Keratinocyte (primary cell): ENCODE results near the gene PTPRT.

Source experiments
- CTCF ChIP-seq, 3 experiments: IDR thresholded peaks in 1 of 3; conservative IDR thresholded peaks in 1 of 3; optimal IDR thresholded peaks in 1 of 3; 2 replicates in 2 of 3; 3 replicates in 1 of 3; pipeline versions ENCODE3 to v1.5.1; 2011; ENCODE audit warnings: low read length in 3 of 3, mild to moderate bottlenecking in 3 of 3, moderate library complexity in 2 of 3, control low read depth in 1 of 3, inconsistent platforms in 1 of 3; ENCODE audit not compliant: insufficient read depth in 2 of 3; ENCODE audit errors: extremely low read depth in 1 of 3
- EZH2 ChIP-seq: IDR thresholded peaks from one replicate; pipeline ENCODE4 v1.6.1; 2012; ENCODE audit warnings: inconsistent platforms, mild to moderate bottlenecking, low read length, moderate library complexity

- TF ChIP-seq CTCF (optimal IDR thresholded peaks at IDR 0.05 in 1 of 3, IDR thresholded peaks at IDR 0.05 in 1 of 3, conservative IDR thresholded peaks at IDR 0.05 in 1 of 3; ENCODE audit: extremely low read depth in 1 of 3, insufficient read depth in 2 of 3, low read length in 3 of 3) (no peak), EZH2 (no peak)
Measured at GRCh38 chr20:42649748-42650147, 540.0 kb downstream of the PTPRT start.
